C4-2B (cell line): Measurements from ENCODE around the gene CRYBB1.

Experiments used
- H3K27ac ChIP-seq: fragments of 450-650 bp; 2 replicates; pipeline ENCODE4 v1.5.1; 2017
- ZFX ChIP-seq: fragments of 450-650 bp; IDR thresholded peaks from 2 replicates; pipeline ENCODE4 v1.6.1; 2017
- TF ChIP-seq, protein P1 (sequence below): fragments of 450-650 bp; conservative IDR thresholded peaks from 2 replicates; pipeline ENCODE4 v1.5.1; 2017; ENCODE audit warnings: mild to moderate bottlenecking

CRYBB1 gene

DNA sequence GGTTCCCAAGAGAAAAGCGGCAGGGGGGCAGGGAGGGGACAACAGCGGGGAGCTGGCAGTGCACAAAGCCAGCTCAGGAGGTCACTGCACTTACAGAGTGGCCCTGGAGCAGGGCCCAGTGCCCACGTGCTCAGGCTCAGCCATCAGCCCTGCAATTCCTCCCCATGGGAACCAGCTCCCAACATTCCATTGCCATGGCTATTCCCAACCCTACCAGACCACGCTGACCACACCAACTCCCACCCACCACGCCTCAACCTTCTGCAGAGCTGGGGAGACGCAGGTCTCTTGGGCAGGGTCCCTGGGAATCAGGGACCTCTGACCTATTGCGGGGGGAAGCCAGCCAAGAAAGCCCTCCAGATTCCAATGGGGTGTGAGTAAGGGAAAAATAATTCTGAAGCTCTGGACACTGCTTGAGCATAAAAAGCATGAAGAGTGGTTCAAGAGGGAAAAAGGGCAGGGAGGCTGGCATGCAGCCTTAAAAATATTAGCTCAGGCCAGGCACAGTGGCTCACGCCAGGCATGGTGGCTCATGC lies 67.3 kb downstream of the CRYBB1 start:
- no peak overlapping the region for H3K27ac ChIP-seq
- no peak for TF ChIP-seq ZFX
- TF ChIP-seq, protein P1, sequence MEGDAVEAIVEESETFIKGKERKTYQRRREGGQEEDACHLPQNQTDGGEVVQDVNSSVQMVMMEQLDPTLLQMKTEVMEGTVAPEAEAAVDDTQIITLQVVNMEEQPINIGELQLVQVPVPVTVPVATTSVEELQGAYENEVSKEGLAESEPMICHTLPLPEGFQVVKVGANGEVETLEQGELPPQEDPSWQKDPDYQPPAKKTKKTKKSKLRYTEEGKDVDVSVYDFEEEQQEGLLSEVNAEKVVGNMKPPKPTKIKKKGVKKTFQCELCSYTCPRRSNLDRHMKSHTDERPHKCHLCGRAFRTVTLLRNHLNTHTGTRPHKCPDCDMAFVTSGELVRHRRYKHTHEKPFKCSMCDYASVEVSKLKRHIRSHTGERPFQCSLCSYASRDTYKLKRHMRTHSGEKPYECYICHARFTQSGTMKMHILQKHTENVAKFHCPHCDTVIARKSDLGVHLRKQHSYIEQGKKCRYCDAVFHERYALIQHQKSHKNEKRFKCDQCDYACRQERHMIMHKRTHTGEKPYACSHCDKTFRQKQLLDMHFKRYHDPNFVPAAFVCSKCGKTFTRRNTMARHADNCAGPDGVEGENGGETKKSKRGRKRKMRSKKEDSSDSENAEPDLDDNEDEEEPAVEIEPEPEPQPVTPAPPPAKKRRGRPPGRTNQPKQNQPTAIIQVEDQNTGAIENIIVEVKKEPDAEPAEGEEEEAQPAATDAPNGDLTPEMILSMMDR, result no peak

GRCh38 chr22:26549902-26550497 lies 67.8 kb downstream of the CRYBB1 start:
- TF ChIP-seq, protein P1, result no peak
- no peak for TF ChIP-seq ZFX
- H3K27ac ChIP-seq, result no peak overlapping the region
